Chondrocyte (in vitro differentiated cells): Measurements from ENCODE around the gene SRSF12. TPM values are rescaled to one million over a fixed set of nuclear protein-coding genes. Genes with fewer than 3 reads are reported as not detected.

Source experiments
- DNase-seq: peaks from one replicate; pipeline ENCODE4 v3.0.0; 2021; ENCODE audit warnings: mixed read lengths, low spot score
- H3K27ac Mint-ChIP-seq: one replicate; pipeline ENCODE4 v1.8.0; 2021; ENCODE audit warnings: mild to moderate bottlenecking, moderate library complexity, mixed read lengths; ENCODE audit not compliant: unreplicated experiment
- H3K27me3 Mint-ChIP-seq: 2 replicates; pipeline ENCODE4 v1.8.0; 2021; ENCODE audit warnings: low read depth, mixed read lengths
- H3K36me3 Mint-ChIP-seq: 2 replicates; pipeline ENCODE4 v1.8.0; 2021; ENCODE audit warnings: low read depth, mixed read lengths
- H3K4me1 Mint-ChIP-seq: 2 replicates; pipeline ENCODE4 v1.8.0; 2021; ENCODE audit warnings: low read depth, mild to moderate bottlenecking, mixed read lengths
- H3K4me3 Mint-ChIP-seq: one replicate; pipeline ENCODE4 v1.8.0; 2021; ENCODE audit warnings: mild to moderate bottlenecking, moderate library complexity, mixed read lengths; ENCODE audit not compliant: unreplicated experiment
- H3K9me3 Mint-ChIP-seq: 2 replicates; pipeline ENCODE4 v1.8.0; 2021; ENCODE audit warnings: low read depth, mixed read lengths
- total RNA-seq: library from RNA; stranded (reverse); gene quantifications from 3 replicates; pipeline ENCODE4 v1.2.1, GENCODE V29; 2021
- TF ChIP-seq, protein P1 (sequence below): fragments of 200-600 bp; sonication (generic); IDR thresholded peaks from 2 replicates; pipeline ENCODE4 v1.5.0; 2021; ENCODE audit warnings: antibody characterized with exemption, mild to moderate bottlenecking, moderate library complexity

SRSF12 gene
- total RNA-seq, 1 donor from 2014 or later, result 4.8 TPM

GRCh38 chr6:89051676-89052075 is 66.2 kb downstream of the SRSF12 start:
- DNase-seq, result no peak
- Mint-ChIP-seq H3K4me1 (peaks cover 25% of the 10 kb centered on the region), H3K4me3 (no peak overlapping the region), H3K9me3 (no peaks in the 10 kb centered on the region), H3K27ac (no peak overlapping the region), H3K27me3 (no peaks in the 10 kb centered on the region), H3K36me3 (no peaks in the 10 kb centered on the region)
- TF ChIP-seq, protein P1, sequence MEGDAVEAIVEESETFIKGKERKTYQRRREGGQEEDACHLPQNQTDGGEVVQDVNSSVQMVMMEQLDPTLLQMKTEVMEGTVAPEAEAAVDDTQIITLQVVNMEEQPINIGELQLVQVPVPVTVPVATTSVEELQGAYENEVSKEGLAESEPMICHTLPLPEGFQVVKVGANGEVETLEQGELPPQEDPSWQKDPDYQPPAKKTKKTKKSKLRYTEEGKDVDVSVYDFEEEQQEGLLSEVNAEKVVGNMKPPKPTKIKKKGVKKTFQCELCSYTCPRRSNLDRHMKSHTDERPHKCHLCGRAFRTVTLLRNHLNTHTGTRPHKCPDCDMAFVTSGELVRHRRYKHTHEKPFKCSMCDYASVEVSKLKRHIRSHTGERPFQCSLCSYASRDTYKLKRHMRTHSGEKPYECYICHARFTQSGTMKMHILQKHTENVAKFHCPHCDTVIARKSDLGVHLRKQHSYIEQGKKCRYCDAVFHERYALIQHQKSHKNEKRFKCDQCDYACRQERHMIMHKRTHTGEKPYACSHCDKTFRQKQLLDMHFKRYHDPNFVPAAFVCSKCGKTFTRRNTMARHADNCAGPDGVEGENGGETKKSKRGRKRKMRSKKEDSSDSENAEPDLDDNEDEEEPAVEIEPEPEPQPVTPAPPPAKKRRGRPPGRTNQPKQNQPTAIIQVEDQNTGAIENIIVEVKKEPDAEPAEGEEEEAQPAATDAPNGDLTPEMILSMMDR, result no peak

DNA sequence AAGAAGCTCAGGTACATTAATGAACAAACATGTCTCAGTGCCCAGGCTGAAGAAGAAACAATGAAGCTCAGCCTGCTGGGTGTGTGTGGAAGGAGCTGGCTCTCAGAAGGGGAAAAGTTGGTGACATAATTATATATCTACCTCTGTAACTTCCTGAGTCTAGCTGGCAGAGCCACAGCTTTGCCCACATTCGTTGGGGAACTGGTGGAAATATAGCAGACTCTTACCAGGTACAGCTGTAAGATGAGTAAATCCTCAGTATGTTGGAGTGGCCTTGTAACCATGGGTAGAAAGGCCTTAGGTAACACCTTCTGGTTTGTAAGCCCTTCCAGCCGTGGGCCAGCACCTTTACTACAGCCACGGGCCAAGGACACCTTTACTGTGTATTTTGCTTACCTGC is 67.2 kb downstream of the SRSF12 start:
- Mint-ChIP-seq H3K36me3 (no peaks in the 10 kb centered on the region), H3K9me3 (no peaks in the 10 kb centered on the region), H3K27ac (no peak overlapping the region), H3K27me3 (no peaks in the 10 kb centered on the region), H3K4me3 (no peak overlapping the region), H3K4me1 (peaks cover 25% of the 10 kb centered on the region)
- no peak for DNase-seq
- TF ChIP-seq, protein P1, result no peak

DNA sequence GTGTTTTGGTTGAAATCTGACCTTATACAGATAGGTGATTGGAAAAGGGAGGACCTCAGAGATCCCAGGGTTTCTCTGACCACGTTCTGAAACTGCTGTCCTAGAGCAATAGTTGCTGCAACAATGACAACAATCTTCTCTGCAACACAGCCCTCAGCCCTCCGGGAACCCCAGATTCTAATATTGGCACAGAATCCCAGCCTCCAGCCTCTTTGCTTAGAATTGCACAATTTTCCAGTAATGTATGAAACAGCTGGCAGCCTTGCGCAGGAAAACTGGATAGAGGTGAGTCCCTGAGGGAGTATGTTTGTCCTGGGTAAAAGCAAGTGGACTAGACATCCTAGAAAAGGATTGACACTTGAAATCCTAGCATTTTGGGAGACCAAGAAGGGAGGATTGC is 67.7 kb downstream of the SRSF12 start:
- Mint-ChIP-seq H3K4me3 (no peak overlapping the region), H3K27ac (peak overlapping the region; percentile 62)

DNA sequence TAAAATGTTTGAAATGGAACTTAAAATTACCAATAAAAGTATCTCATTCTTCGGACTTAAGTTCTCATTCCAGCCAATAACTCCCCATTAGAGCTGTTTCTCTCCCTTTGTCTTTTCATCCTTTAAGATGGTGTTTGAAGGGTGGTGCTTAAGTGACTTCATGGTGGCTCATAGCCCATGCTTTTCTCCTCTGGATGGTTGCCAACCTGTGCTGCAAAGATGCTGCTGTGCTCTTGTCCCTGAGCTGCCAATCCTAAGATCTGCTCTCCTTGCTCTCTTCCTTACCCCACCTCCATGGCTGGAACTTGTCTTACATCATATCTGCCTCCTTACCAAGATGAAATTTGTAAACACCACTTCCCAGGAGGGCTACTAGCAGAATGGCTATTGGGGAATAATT is 68.9 kb downstream of the SRSF12 start:
- DNase-seq, result no peak
- TF ChIP-seq, protein P1, result no peak
- no peak overlapping the region for H3K4me3 Mint-ChIP-seq
- H3K4me1 Mint-ChIP-seq, result peaks cover 25% of the 10 kb centered on the region
- H3K9me3 Mint-ChIP-seq, result no peaks in the 10 kb centered on the region
- no peaks in the 10 kb centered on the region for H3K36me3 Mint-ChIP-seq
- H3K27ac Mint-ChIP-seq, result no peak overlapping the region
- no peaks in the 10 kb centered on the region for H3K27me3 Mint-ChIP-seq

More for the DNA sequence above, 67.7 kb downstream of the SRSF12 start:
- TF ChIP-seq, protein P1, result no peak
- Mint-ChIP-seq H3K36me3 (no peaks in the 10 kb centered on the region), H3K9me3 (no peaks in the 10 kb centered on the region), H3K27me3 (no peaks in the 10 kb centered on the region), H3K4me1 (peaks cover 25% of the 10 kb centered on the region)
- DNase-seq, result no peak

GRCh38 chr6:89048288-89048923 is 69.5 kb downstream of the SRSF12 start:
- TF ChIP-seq, protein P1, result no peak
- no peak overlapping the region for H3K4me3 Mint-ChIP-seq
- H3K4me1 Mint-ChIP-seq, result peaks cover 25% of the 10 kb centered on the region
- H3K27ac Mint-ChIP-seq, result no peak overlapping the region
- no peaks in the 10 kb centered on the region for H3K27me3 Mint-ChIP-seq
- no peaks in the 10 kb centered on the region for H3K36me3 Mint-ChIP-seq
- no peaks in the 10 kb centered on the region for H3K9me3 Mint-ChIP-seq
- DNase-seq, result no peak
